HG03469 (cell line): ENCODE data around the gene PBX1.

Experiments used
- ATAC-seq: cut with Tn5 transposase; IDR thresholded peaks from one replicate; pipeline ENCODE4 v1.9.1; 2021; ENCODE audit warnings: mild to moderate bottlenecking, moderate library complexity, moderate number of reproducible peaks; ENCODE audit not compliant: unreplicated experiment

Gene PBX1

GRCh38 chr1:164660775-164661174, 101.8 kb downstream of the PBX1 start:
- ATAC-seq = no peak

- ATAC-seq = no peak
Observed at GRCh38 chr1:164662462-164662861, 103.5 kb downstream of the PBX1 start.

- ATAC-seq = no peak
Observed at GRCh38 chr1:164662955-164663354, 104.0 kb downstream of the PBX1 start.

GRCh38 chr1:164664127-164664526, 105.1 kb downstream of the PBX1 start:
- ATAC-seq = no peak

- no peak for ATAC-seq
Observed at GRCh38 chr1:164667001-164667400, 108.0 kb downstream of the PBX1 start.

GRCh38 chr1:164667600-164667999, 108.6 kb downstream of the PBX1 start:
- no peak for ATAC-seq

GRCh38 chr1:164668491-164669400, 109.8 kb downstream of the PBX1 start:
- no peak for ATAC-seq

- no peak for ATAC-seq
Observed at GRCh38 chr1:164670026-164670425, 111.0 kb downstream of the PBX1 start.

- ATAC-seq = no peak
Observed at GRCh38 chr1:164670786-164671185, 111.8 kb downstream of the PBX1 start.

GRCh38 chr1:164671323-164671965, 112.5 kb downstream of the PBX1 start:
- ATAC-seq = no peak

GRCh38 chr1:164671966-164672571, 113.1 kb downstream of the PBX1 start:
- no peak for ATAC-seq

GRCh38 chr1:164672588-164672987, 113.6 kb downstream of the PBX1 start:
- no peak for ATAC-seq

GRCh38 chr1:164673584-164674214, 114.7 kb downstream of the PBX1 start:
- no peak for ATAC-seq

GRCh38 chr1:164675342-164675904, 116.4 kb downstream of the PBX1 start:
- no peak for ATAC-seq

GRCh38 chr1:164678136-164678700, 119.2 kb downstream of the PBX1 start:
- ATAC-seq = no peak

- no peak for ATAC-seq
Observed at GRCh38 chr1:164682570-164682969, 123.6 kb downstream of the PBX1 start.

- ATAC-seq = no peak
Observed at GRCh38 chr1:164683235-164683634, 124.3 kb downstream of the PBX1 start.

GRCh38 chr1:164685266-164686035, 126.5 kb downstream of the PBX1 start:
- no peak for ATAC-seq

GRCh38 chr1:164687777-164688176, 128.8 kb downstream of the PBX1 start:
- no peak for ATAC-seq

GRCh38 chr1:164688791-164689190, 129.8 kb downstream of the PBX1 start:
- ATAC-seq = no peak
